ENCODE results near the gene ARSB.

- no peak for TF ChIP-seq CTCF (IDR thresholded peaks at IDR 0.05)
- TF ChIP-seq POLR2A (IDR thresholded peaks at IDR 0.05), result no peak
These were observed 20.0 kb upstream of the ARSB start for GRCh38 chr5:79005151-79005550.
